ENCODE data around the gene LBR.

Gene LBR

GRCh38 chr1:225366552-225366951, 61.3 kb downstream of the LBR start:
- no peak for DNase-seq

GRCh38 chr1:225366018-225366417, 61.8 kb downstream of the LBR start:
- no peak for DNase-seq

GRCh38 chr1:225364439-225364838, 63.4 kb downstream of the LBR start:
- no peak for DNase-seq

GRCh38 chr1:225362805-225363204, 65.0 kb downstream of the LBR start:
- no peak for DNase-seq

- no peak for DNase-seq
Measured at GRCh38 chr1:225361176-225361575, 66.7 kb downstream of the LBR start.

GRCh38 chr1:225360119-225360518, 67.7 kb downstream of the LBR start:
- DNase-seq: no peak

GRCh38 chr1:225355863-225356262, 72.0 kb downstream of the LBR start:
- no peak for DNase-seq

- no peak for DNase-seq
Measured at GRCh38 chr1:225354906-225355305, 72.9 kb downstream of the LBR start.

Measured in NCI-H774 (cell line).